Smooth muscle cell (in vitro differentiated cells): ENCODE measurements around the gene ANO2. TPM values are rescaled to one million over a fixed set of nuclear protein-coding genes. Genes with fewer than 3 reads are reported as not detected.

Experiments
- DNase-seq: peaks from one replicate; lab custom pipeline; 2025; ENCODE audit not compliant: unreplicated experiment; lab: John Stamatoyannopoulos, UW
- H2AFZ ChIP-seq: fragments of 200-600 bp; sonication (generic); 2 replicates; pipeline ENCODE4 v1.6.0; 2016; ENCODE audit warnings: antibody characterized with exemption, low read depth, mild to moderate bottlenecking
- H3F3A ChIP-seq: fragments of 200-600 bp; sonication (generic); 2 replicates; pipeline ENCODE4 v1.6.0; 2017; ENCODE audit warnings: antibody characterized with exemption, low read depth
- H3K27ac ChIP-seq: fragments of 200-600 bp; sonication (generic); 2 replicates; pipeline ENCODE4 v1.5.1; 2016; ENCODE audit warnings: low read depth, mild to moderate bottlenecking
- H3K27me3 ChIP-seq: fragments of 200-600 bp; sonication (generic); 2 replicates; pipeline ENCODE4 v1.6.1; 2016; ENCODE audit warnings: low read depth, mild to moderate bottlenecking
- H3K36me3 ChIP-seq: fragments of 200-600 bp; sonication (generic); 2 replicates; pipeline ENCODE4 v1.5.1; 2016; ENCODE audit warnings: low read depth
- H3K4me1 ChIP-seq: fragments of 200-600 bp; sonication (generic); 2 replicates; pipeline ENCODE4 v1.5.1; 2016; ENCODE audit warnings: low read depth
- H3K4me2 ChIP-seq: fragments of 200-600 bp; sonication (generic); 2 replicates; pipeline ENCODE4 v1.6.0; 2016; ENCODE audit warnings: mild to moderate bottlenecking
- H3K4me3 ChIP-seq: fragments of 200-600 bp; sonication (generic); 2 replicates; pipeline ENCODE4 v1.5.1; 2016; ENCODE audit warnings: mild to moderate bottlenecking
- H3K79me2 ChIP-seq: fragments of 200-600 bp; sonication (generic); 2 replicates; pipeline ENCODE4 v1.6.0; 2016; ENCODE audit warnings: low read depth, mild to moderate bottlenecking
- H3K9ac ChIP-seq: fragments of 200-600 bp; sonication (generic); 2 replicates; pipeline ENCODE4 v1.6.0; 2016; ENCODE audit warnings: low read depth
- H3K9me3 ChIP-seq: fragments of 200-600 bp; sonication (generic); replicated peaks from 2 replicates; pipeline ENCODE4 v1.5.1; 2016; ENCODE audit warnings: low read depth
- H4K20me1 ChIP-seq: fragments of 200-600 bp; sonication (generic); 2 replicates; pipeline ENCODE4 v1.6.0; 2016; ENCODE audit warnings: low read depth
- CTCF ChIP-seq: fragments of 200-600 bp; sonication (generic); IDR thresholded peaks from 2 replicates; pipeline ENCODE4 v1.5.1; 2017; ENCODE audit warnings: borderline replicate concordance, mild to moderate bottlenecking, antibody characterized with exemption; ENCODE audit not compliant: insufficient read depth, poor library complexity, severe bottlenecking
- WGBS: methylation state at CpG from one replicate; pipeline ENCODE4 v1.1.7; 2016; ENCODE audit warnings: low lambda C conversion rate; 5-methylcytosine and 5-hydroxymethylcytosine counted together
- polyA plus RNA-seq: library from polyadenylated mRNA; unstranded; fragments of >200 nt; fragmentation: Nextera tagmentation; extraction: Ambion mirVana; gene quantifications from 2 replicates; pipeline ENCODE4 v1.2.1, GENCODE V29; 2016
- total RNA-seq: library from RNA; depleted of rRNA; stranded (reverse); fragments of >200 nt; gene quantifications from 2 replicates; pipeline ENCODE4 v1.2.3, GENCODE V29; 2014

ANO2 gene
- total and polyA plus RNA-seq, 2 experiments from 2014 or later = 0.18 TPM; not detected in 1

DNA sequence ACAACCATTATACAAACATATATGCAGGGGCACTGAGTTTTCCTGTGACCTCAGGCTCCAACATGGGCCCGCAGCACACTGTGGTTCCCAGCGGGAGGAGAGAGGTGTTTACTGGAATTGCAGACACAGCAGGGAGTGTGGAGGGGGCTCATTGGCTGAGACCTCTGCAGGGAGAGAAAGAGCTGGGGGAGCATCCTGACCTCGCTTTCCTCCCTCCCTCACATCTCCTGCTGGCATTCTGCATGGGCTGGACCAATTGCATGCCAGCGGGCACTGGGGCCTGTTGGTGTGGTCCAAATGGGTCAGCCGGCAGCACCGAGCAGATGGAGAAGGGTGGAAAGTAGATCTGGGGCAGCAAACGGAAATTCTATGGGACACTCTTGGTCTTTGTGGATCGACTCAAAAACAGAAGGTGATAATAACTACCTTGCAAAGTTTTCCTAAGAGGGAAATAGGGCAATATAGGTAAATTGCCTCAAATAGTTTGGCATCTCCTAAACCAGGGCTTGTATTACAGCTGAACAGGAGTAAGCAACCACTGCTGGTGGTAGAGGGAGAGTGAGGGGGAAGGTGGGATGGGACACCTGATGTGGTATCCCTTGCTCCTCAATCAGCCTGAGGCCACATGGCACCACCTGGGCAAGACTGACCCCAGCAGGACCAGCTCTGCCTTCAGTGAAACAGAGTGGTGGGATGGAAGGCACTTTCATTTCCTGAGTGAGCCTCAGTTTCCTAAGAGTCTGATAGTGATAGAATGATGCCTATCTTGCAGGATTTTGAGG, 426.3 kb downstream of the ANO2 start:
- no peak for DNase-seq
- Histone ChIP-seq H3K4me1 (peaks cover 9% of the 10 kb centered on the region), H3K36me3 (no peaks in the 10 kb centered on the region)

GRCh38 chr12:5516371-5517241, 428.5 kb downstream of the ANO2 start:
- 70% methylated on average over 8 of the region's 8 CpGs for WGBS
- no peak overlapping the region for H3K9ac ChIP-seq
- peak overlapping the region; percentile 49 for H2AFZ ChIP-seq
- no peak overlapping the region for H3K4me3 ChIP-seq
- H3K36me3 ChIP-seq = no peaks in the 10 kb centered on the region
- peaks cover 9% of the 10 kb centered on the region for H3K4me1 ChIP-seq
- no peak for TF ChIP-seq CTCF
- no peaks in the 10 kb centered on the region for H3K79me2 ChIP-seq
- H4K20me1 ChIP-seq = no peaks in the 10 kb centered on the region
- no peaks in the 10 kb centered on the region for H3K9me3 ChIP-seq
- H3K4me2 ChIP-seq = no peak overlapping the region
- H3K27me3 ChIP-seq = no peaks in the 10 kb centered on the region
- DNase-seq = no peak
- H3F3A ChIP-seq = no peaks in the 10 kb centered on the region
- H3K27ac ChIP-seq = no peak overlapping the region

More for the DNA sequence above, 426.3 kb downstream of the ANO2 start:
- no peak overlapping the region for H3K9ac ChIP-seq
- H3F3A ChIP-seq = no peaks in the 10 kb centered on the region
- no peak for TF ChIP-seq CTCF
- no peak overlapping the region for H3K4me2 ChIP-seq
- H3K27ac ChIP-seq = no peak overlapping the region
- no peak overlapping the region for H2AFZ ChIP-seq
- no peaks in the 10 kb centered on the region for H3K79me2 ChIP-seq
- no peaks in the 10 kb centered on the region for H3K9me3 ChIP-seq
- no peak overlapping the region for H3K4me3 ChIP-seq
- no peaks in the 10 kb centered on the region for H4K20me1 ChIP-seq
- WGBS = 82% methylated on average over 8 of the region's 8 CpGs
- no peaks in the 10 kb centered on the region for H3K27me3 ChIP-seq

DNA sequence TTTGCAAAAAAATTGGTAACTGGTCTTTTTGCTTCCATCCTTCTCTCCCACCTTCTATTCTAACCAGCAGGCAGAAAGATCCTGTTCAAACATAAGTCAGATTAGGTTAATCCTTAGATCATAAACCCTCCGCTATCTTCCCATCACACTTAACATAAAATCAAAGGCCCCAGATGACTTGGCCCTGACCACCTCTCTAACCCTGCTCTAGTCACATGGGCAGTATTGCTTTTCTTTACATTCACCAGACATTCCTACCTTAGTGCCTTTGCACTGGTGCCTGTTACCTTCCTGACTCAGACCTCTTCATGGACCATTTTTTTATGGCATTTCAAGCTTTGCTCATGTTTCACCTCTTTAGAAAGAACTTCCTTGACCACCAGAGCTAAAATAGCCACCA, 429.6 kb downstream of the ANO2 start:
- Histone ChIP-seq H3K4me1 (peaks cover 9% of the 10 kb centered on the region), H3F3A (no peaks in the 10 kb centered on the region), H3K36me3 (no peaks in the 10 kb centered on the region), H2AFZ (no peak overlapping the region), H3K9me3 (no peaks in the 10 kb centered on the region), H3K9ac (no peak overlapping the region), H3K27me3 (no peaks in the 10 kb centered on the region), H3K27ac (no peak overlapping the region), H4K20me1 (no peaks in the 10 kb centered on the region), H3K4me2 (no peak overlapping the region), H3K4me3 (no peak overlapping the region), H3K79me2 (no peaks in the 10 kb centered on the region)
- TF ChIP-seq CTCF = no peak
- 89% methylated on average over 1 of the region's 1 CpG for WGBS
- DNase-seq = no peak
